Transverse colon (tissue), 4 donors: Measurements from ENCODE around the gene PCSK9. TPM values are rescaled to one million over a fixed set of nuclear protein-coding genes. Genes with fewer than 3 reads are reported as not detected.
"Not testable (repeated sequence)": the region's sequence is repeated elsewhere in the genome, so short reads cannot be mapped to it uniquely, and the experiment has no call there.

Experiments used
- DNase-seq: peaks from one replicate; pipeline ENCODE4 v3.0.0-alpha.2; 2019
- H3K27ac ChIP-seq, 4 donors: fragments of 200-600 bp; sonication (generic); 2 replicates each; pipeline ENCODE4 v1.5.1; 2016 to 2018; ENCODE audit warnings: inconsistent platforms in 4 of 4
- H3K27me3 ChIP-seq: fragments of 200-600 bp; sonication (generic); 2 replicates; pipeline ENCODE4 v1.5.1; 2017; ENCODE audit warnings: inconsistent platforms
- H3K36me3 ChIP-seq, 4 donors: fragments of 200-600 bp; sonication (generic); 2 replicates each; pipeline ENCODE4 v1.5.1; 2017 to 2019; ENCODE audit warnings: inconsistent platforms in 4 of 4
- H3K4me1 ChIP-seq, 4 donors: fragments of 200-600 bp; sonication (generic); 2 replicates each; pipeline ENCODE4 v1.5.1; 2017 to 2020; ENCODE audit warnings: inconsistent platforms in 4 of 4
- H3K4me3 ChIP-seq, 4 donors: fragments of 200-600 bp; sonication (generic); 1 replicate in 1 of 4; 2 replicates in 3 of 4; pipeline versions ENCODE4 v1.5.1 to v1.6.1; 2017 to 2019; ENCODE audit warnings: inconsistent platforms in 4 of 4
- H3K9me3 ChIP-seq, 2 donors: fragments of 200-600 bp; sonication (generic); 2 replicates each; pipeline ENCODE4 v1.5.1; 2017 to 2019; ENCODE audit warnings: inconsistent platforms in 2 of 2
- CTCF ChIP-seq, 5 experiments: fragments of 200-600 bp in 3 of 5; fragments of 450-650 bp in 2 of 5; sonication (generic) in 3 of 5; IDR thresholded peaks; 1 replicate in 2 of 5; 2 replicates in 3 of 5; pipeline ENCODE4 v1.5.1; 2016 to 2017; ENCODE audit warnings: antibody characterized with exemption in 5 of 5, inconsistent platforms in 3 of 5, mild to moderate bottlenecking in 2 of 5, moderate library complexity in 1 of 5
- EP300 ChIP-seq: sonication (generic); formaldehyde crosslinking; IDR thresholded peaks from one replicate; pipeline ENCODE4 v1.6.1; 2017; ENCODE audit warnings: antibody characterized with exemption, low read depth
- POLR2A ChIP-seq: fragments of 450-650 bp; IDR thresholded peaks from one replicate; pipeline ENCODE4 v1.6.1; 2016; ENCODE audit warnings: antibody characterized with exemption, mild to moderate bottlenecking, moderate library complexity
- POLR2AphosphoS5 ChIP-seq, 3 donors: sonication (generic); formaldehyde crosslinking; IDR thresholded peaks; one replicate each; pipeline ENCODE4 v1.6.1; 2016; ENCODE audit warnings: antibody characterized with exemption in 3 of 3
- WGBS, 2 donors: methylation state at CpG; one replicate each; pipeline ENCODE4 v1.1.5; 2018; ENCODE audit warnings: low coverage in 1 of 2; 5-methylcytosine and 5-hydroxymethylcytosine counted together
- in situ Hi-C, 4 donors: fragments of 200-750 bp; cut with MboI; loops; one replicate each; pipeline versions ENCODE4 v1.15.0 to v1.15.1; 2017; ENCODE audit warnings: low sequenced_read_pairs in 3 of 4, low pct_ligation_motif_present in 1 of 4, low pct_unique_long_range_greater_than_20kb in 1 of 4
- intact Hi-C: fragments of 100-400 bp; cut with DNase I; formaldehyde crosslinking; loops from one replicate; pipeline ENCODE4 v1.15.1; 2023; ENCODE audit warnings: low total_unique reads
- total RNA-seq, 4 donors: library from RNA; depleted of rRNA; stranded (reverse); fragments of >200 nt; gene quantifications; one replicate each; pipeline ENCODE4 v1.1.0, GENCODE V29; 2016

Gene PCSK9
- total RNA-seq, 4 donors from 2014 or later, result 1.9 to 18.9 (median 2.6) TPM; not detected in 1

GRCh38 chr1:55021942-55022546 lies 17.3 kb upstream of the PCSK9 start:
- Histone ChIP-seq H3K36me3 (no peaks in the 10 kb centered on the region), H3K4me1 (no peaks in the 10 kb centered on the region), H3K9me3 (no peaks in the 10 kb centered on the region), H3K4me3 (no peak overlapping the region), H3K27me3 (peaks cover 6% of the 10 kb centered on the region), H3K27ac (no peak overlapping the region)
- 42 to 100% methylated on average over 1 to 15 of the region's 15 CpGs for WGBS, 2 donors
- peak; percentile 92 for DNase-seq
- intact Hi-C loops, result no loop called here
- TF ChIP-seq POLR2A (no peak), POLR2AphosphoS5 (IDR thresholded peaks at IDR 0.05) (no peak), EP300 (no peak), CTCF (IDR thresholded peaks at IDR 0.05) (peak; percentile 72 to 91 (median 82))
- in situ Hi-C loops, result no loop called here

- in situ Hi-C loops, intact Hi-C loops: not testable (repeated sequence)
These were observed 15.2 kb upstream of the PCSK9 start for GRCh38 chr1:55024163-55024562.

GRCh38 chr1:55026682-55027081 lies 12.7 kb upstream of the PCSK9 start:
- H3K4me3 ChIP-seq, DNase-seq, H3K36me3 ChIP-seq, in situ Hi-C loops, intact Hi-C loops, H3K27ac ChIP-seq, H3K9me3 ChIP-seq, H3K4me1 ChIP-seq, H3K27me3 ChIP-seq: not testable (repeated sequence)
- 57 to 79% methylated on average over 2 to 3 of the region's 3 CpGs for WGBS, 2 donors

More at GRCh38 chr1:55024163-55024562, 15.2 kb upstream of the PCSK9 start:
- WGBS, 2 donors, result 67 to 77% methylated on average over 8 to 10 of the region's 10 CpGs
- H3K36me3 ChIP-seq, H3K27ac ChIP-seq, H3K4me1 ChIP-seq, H3K4me3 ChIP-seq, DNase-seq, H3K27me3 ChIP-seq, H3K9me3 ChIP-seq: not testable (repeated sequence)

GRCh38 chr1:55031098-55031497 lies 8.2 kb upstream of the PCSK9 start:
- H3K36me3 ChIP-seq, H3K4me1 ChIP-seq, H3K9me3 ChIP-seq, H3K27ac ChIP-seq, H3K4me3 ChIP-seq, H3K27me3 ChIP-seq, intact Hi-C loops, in situ Hi-C loops, DNase-seq: not testable (repeated sequence)
- 92 to 100% methylated on average over 3 to 5 of the region's 5 CpGs for WGBS, 2 donors

GRCh38 chr1:55033265-55033614 lies 6.1 kb upstream of the PCSK9 start:
- TF ChIP-seq POLR2AphosphoS5 (IDR thresholded peaks at IDR 0.05), result no peak
- no peak for TF ChIP-seq EP300
- no peak for TF ChIP-seq CTCF (IDR thresholded peaks at IDR 0.05)
- TF ChIP-seq POLR2A, result no peak
- in situ Hi-C loops, result no loop called here
- H3K4me3 ChIP-seq, result no peak overlapping the region
- peaks cover 0 to 9% (median 3%) of the 10 kb centered on the region in 4 donors for H3K4me1 ChIP-seq
- no peak for DNase-seq
- no peaks in the 10 kb centered on the region for H3K36me3 ChIP-seq
- intact Hi-C loops, result no loop called here
- H3K27ac ChIP-seq, result no peak overlapping the region
- 91% methylated on average over 7 of the region's 7 CpGs for WGBS, 2 donors
- H3K9me3 ChIP-seq, result no peaks in the 10 kb centered on the region
- H3K27me3 ChIP-seq, result peaks cover 23% of the 10 kb centered on the region
